SK-N-SH treated with all-trans-retinoic acid at 6 μM for 48 hours (cell line): Measurements from ENCODE around the gene FLVCR1.

Source experiments
- ATAC-seq: fragments of 200-7000 bp; cut with Tn5 transposase; 3 replicates; pipeline ENCODE4 v1.9.1; 2020; ENCODE audit warnings: mild to moderate bottlenecking, moderate library complexity
- ARNTL ChIP-seq: fragments of 450-650 bp; formaldehyde crosslinking; IDR thresholded peaks from 2 replicates; pipeline ENCODE4 v1.5.0; 2020; ENCODE audit warnings: low read depth, mild to moderate bottlenecking, moderate library complexity, borderline replicate concordance
- BACH2 ChIP-seq: fragments of 250-450 bp; sonication (Bioruptor Pico); IDR thresholded peaks from 2 replicates; pipeline ENCODE4 v1.9.0; 2021; ENCODE audit warnings: mild to moderate bottlenecking, borderline replicate concordance
- CSDC2 ChIP-seq: fragments of 250-450 bp; sonication (Bioruptor Pico); IDR thresholded peaks from 2 replicates; pipeline ENCODE4 v1.5.0; 2020; ENCODE audit warnings: mild to moderate bottlenecking, moderate library complexity
- ESRRG ChIP-seq: fragments of 250-450 bp; sonication (Bioruptor Pico); IDR thresholded peaks from 2 replicates; pipeline ENCODE4 v1.6.1; 2021; ENCODE audit warnings: mild to moderate bottlenecking
- GLIS3 ChIP-seq: fragments of 250-450 bp; sonication (Bioruptor Pico); IDR thresholded peaks from 2 replicates; pipeline ENCODE4 v1.5.0; 2020; ENCODE audit warnings: mild to moderate bottlenecking, moderate library complexity
- OSR1 ChIP-seq: fragments of 250-450 bp; sonication (Bioruptor Pico); IDR thresholded peaks from 2 replicates; pipeline ENCODE4 v1.8.0; 2022; ENCODE audit warnings: moderate library complexity, mild to moderate bottlenecking, inconsistent platforms
- PATZ1 ChIP-seq: fragments of 250-450 bp; sonication (Bioruptor Pico); IDR thresholded peaks from 2 replicates; pipeline ENCODE4 v1.8.0; 2020; ENCODE audit warnings: mild to moderate bottlenecking, moderate library complexity, borderline replicate concordance
- RARB ChIP-seq: fragments of 250-450 bp; sonication (Bioruptor Pico); IDR thresholded peaks from 2 replicates; pipeline ENCODE4 v1.8.0; 2021; ENCODE audit warnings: mild to moderate bottlenecking, moderate library complexity
- SNAI2 ChIP-seq: fragments of 250-450 bp; sonication (Bioruptor Pico); IDR thresholded peaks from 2 replicates; pipeline ENCODE4 v1.5.0; 2020; ENCODE audit warnings: mild to moderate bottlenecking, moderate library complexity
- TCF4 ChIP-seq: fragments of 250-450 bp; sonication (Bioruptor Pico); IDR thresholded peaks from 2 replicates; pipeline ENCODE4 v1.8.0; 2021; ENCODE audit warnings: mild to moderate bottlenecking, moderate library complexity, borderline replicate concordance
- TOX ChIP-seq: fragments of 250-450 bp; sonication (Bioruptor Pico); IDR thresholded peaks from 2 replicates; pipeline ENCODE4 v1.8.0; 2021; ENCODE audit warnings: mild to moderate bottlenecking, moderate library complexity, borderline replicate concordance
- ZC3H10 ChIP-seq: fragments of 250-450 bp; sonication (Bioruptor Pico); IDR thresholded peaks from 2 replicates; pipeline ENCODE4 v1.5.1; 2021; ENCODE audit warnings: mild to moderate bottlenecking, moderate library complexity
- ZFP3 ChIP-seq: fragments of 250-450 bp; sonication (Bioruptor Pico); IDR thresholded peaks from 2 replicates; pipeline ENCODE4 v1.5.0; 2020; ENCODE audit warnings: mild to moderate bottlenecking, moderate library complexity
- ZFP30 ChIP-seq: fragments of 450-650 bp; formaldehyde crosslinking; IDR thresholded peaks from 2 replicates; pipeline ENCODE4 v1.5.0; 2022; ENCODE audit warnings: mild to moderate bottlenecking, moderate library complexity
- ZNF565 ChIP-seq: fragments of 450-650 bp; formaldehyde crosslinking; conservative IDR thresholded peaks from 2 replicates; pipeline ENCODE4 v1.5.0; 2020; ENCODE audit warnings: low read depth, mild to moderate bottlenecking, moderate library complexity
- ZNF70 ChIP-seq: fragments of 450-650 bp; formaldehyde crosslinking; IDR thresholded peaks from 2 replicates; pipeline ENCODE4 v1.5.0; 2020; ENCODE audit warnings: mild to moderate bottlenecking, moderate library complexity
- TF ChIP-seq, protein P1 (sequence below): fragments of 250-450 bp; sonication (Bioruptor Pico); IDR thresholded peaks from 2 replicates; pipeline ENCODE4 v1.5.0; 2020; ENCODE audit warnings: mild to moderate bottlenecking, moderate library complexity
- TF ChIP-seq, protein P2 (sequence below): fragments of 250-450 bp; sonication (Bioruptor Pico); IDR thresholded peaks from 2 replicates; pipeline ENCODE4 v1.5.1; 2020; ENCODE audit warnings: low read depth, mild to moderate bottlenecking, moderate library complexity

FLVCR1 gene

GRCh38 chr1:212922016-212922415, 63.9 kb downstream of the FLVCR1 start (continued):
- no peak for TF ChIP-seq CSDC2
- TF ChIP-seq ZFP30 (CRISPR knock-in tag) = no peak
- no peak for TF ChIP-seq ZFP3 (CRISPR knock-in tag)
- no peak for TF ChIP-seq ZNF565 (CRISPR knock-in tag)
- TF ChIP-seq ZC3H10 (CRISPR knock-in tag) = no peak

- TF ChIP-seq ESRRG (CRISPR knock-in tag) (no peak), ZFP3 (CRISPR knock-in tag) (no peak), TOX (CRISPR knock-in tag) (no peak), TCF4 (no peak)
- ATAC-seq = no peak
Observed at GRCh38 chr1:212926372-212926771, 68.3 kb downstream of the FLVCR1 start.

GRCh38 chr1:212928323-212929291, 70.5 kb downstream of the FLVCR1 start:
- TF ChIP-seq SNAI2 (CRISPR knock-in tag) = no peak
- ATAC-seq = peak; percentile 72

- TF ChIP-seq GLIS3 (CRISPR knock-in tag) = no peak
- no peak for TF ChIP-seq ZNF565 (CRISPR knock-in tag)
- no peak for TF ChIP-seq PATZ1 (CRISPR knock-in tag)
- TF ChIP-seq, protein P1, sequence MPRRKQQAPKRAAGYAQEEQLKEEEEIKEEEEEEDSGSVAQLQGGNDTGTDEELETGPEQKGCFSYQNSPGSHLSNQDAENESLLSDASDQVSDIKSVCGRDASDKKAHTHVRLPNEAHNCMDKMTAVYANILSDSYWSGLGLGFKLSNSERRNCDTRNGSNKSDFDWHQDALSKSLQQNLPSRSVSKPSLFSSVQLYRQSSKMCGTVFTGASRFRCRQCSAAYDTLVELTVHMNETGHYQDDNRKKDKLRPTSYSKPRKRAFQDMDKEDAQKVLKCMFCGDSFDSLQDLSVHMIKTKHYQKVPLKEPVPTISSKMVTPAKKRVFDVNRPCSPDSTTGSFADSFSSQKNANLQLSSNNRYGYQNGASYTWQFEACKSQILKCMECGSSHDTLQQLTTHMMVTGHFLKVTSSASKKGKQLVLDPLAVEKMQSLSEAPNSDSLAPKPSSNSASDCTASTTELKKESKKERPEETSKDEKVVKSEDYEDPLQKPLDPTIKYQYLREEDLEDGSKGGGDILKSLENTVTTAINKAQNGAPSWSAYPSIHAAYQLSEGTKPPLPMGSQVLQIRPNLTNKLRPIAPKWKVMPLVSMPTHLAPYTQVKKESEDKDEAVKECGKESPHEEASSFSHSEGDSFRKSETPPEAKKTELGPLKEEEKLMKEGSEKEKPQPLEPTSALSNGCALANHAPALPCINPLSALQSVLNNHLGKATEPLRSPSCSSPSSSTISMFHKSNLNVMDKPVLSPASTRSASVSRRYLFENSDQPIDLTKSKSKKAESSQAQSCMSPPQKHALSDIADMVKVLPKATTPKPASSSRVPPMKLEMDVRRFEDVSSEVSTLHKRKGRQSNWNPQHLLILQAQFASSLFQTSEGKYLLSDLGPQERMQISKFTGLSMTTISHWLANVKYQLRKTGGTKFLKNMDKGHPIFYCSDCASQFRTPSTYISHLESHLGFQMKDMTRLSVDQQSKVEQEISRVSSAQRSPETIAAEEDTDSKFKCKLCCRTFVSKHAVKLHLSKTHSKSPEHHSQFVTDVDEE (CRISPR knock-in tag) = no peak
- TF ChIP-seq ZFP30 (CRISPR knock-in tag) = no peak
- no peak for TF ChIP-seq ESRRG (CRISPR knock-in tag)
- no peak for ATAC-seq
Observed at GRCh38 chr1:212930986-212931678, 73.1 kb downstream of the FLVCR1 start.

GRCh38 chr1:212933815-212934471, 75.9 kb downstream of the FLVCR1 start:
- no peak for ATAC-seq
- TF ChIP-seq ZNF565 (CRISPR knock-in tag) (no peak), GLIS3 (CRISPR knock-in tag) (no peak), TCF4 (no peak), ARNTL (no peak), TOX (CRISPR knock-in tag) (no peak), ZFP3 (CRISPR knock-in tag) (no peak), ZNF70 (CRISPR knock-in tag) (no peak), RARB (no peak), BACH2 (CRISPR knock-in tag) (no peak), ZC3H10 (CRISPR knock-in tag) (no peak), ESRRG (CRISPR knock-in tag) (no peak), SNAI2 (CRISPR knock-in tag) (no peak), PATZ1 (CRISPR knock-in tag) (no peak), OSR1 (CRISPR knock-in tag) (no peak)
- TF ChIP-seq, protein P2, sequence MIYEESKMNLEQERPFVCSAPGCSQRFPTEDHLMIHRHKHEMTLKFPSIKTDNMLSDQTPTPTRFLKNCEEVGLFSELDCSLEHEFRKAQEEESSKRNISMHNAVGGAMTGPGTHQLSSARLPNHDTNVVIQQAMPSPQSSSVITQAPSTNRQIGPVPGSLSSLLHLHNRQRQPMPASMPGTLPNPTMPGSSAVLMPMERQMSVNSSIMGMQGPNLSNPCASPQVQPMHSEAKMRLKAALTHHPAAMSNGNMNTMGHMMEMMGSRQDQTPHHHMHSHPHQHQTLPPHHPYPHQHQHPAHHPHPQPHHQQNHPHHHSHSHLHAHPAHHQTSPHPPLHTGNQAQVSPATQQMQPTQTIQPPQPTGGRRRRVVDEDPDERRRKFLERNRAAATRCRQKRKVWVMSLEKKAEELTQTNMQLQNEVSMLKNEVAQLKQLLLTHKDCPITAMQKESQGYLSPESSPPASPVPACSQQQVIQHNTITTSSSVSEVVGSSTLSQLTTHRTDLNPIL (CRISPR knock-in tag) = no peak
- TF ChIP-seq, protein P1 (CRISPR knock-in tag) = no peak
